ENCODE data around the gene SNX8. TPM values are rescaled to one million over a fixed set of nuclear protein-coding genes. Genes with fewer than 3 reads are reported as not detected.

Gene SNX8
- total and polyA plus RNA-seq, 2 of the 4 experiments (the other 2 are of a cell fraction) = 7.7 to 55.9 TPM

DNA sequence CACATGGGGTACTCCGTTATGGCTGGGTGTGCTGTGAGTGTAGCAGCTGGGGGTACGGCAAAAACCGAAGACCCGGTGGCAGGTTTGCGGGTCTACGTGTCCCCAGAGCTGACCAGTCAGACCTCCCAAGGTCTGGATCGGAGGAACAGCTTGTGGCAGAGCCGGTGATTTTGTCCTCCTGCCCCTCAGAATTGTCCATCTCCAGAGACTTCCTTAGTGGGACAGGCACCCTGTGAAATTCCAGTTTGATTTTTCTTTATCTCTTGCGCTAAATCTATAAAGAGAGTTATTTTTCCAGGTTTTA lies 41.4 kb upstream of the SNX8 start:
- ATAC-seq (ENCODE audit: low read depth) = no peak
- H3K79me1 ChIP-seq (ENCODE audit: low read depth in 1 of 2, low read length in 2 of 2) = peaks cover 2 to 51% of the 10 kb centered on the region in 2 experiments; a peak in 3 of 4 replicates
- no peaks in the 10 kb centered on the region for H3K27me3 ChIP-seq (ENCODE audit: control insufficient read depth, insufficient read depth, low read length)
- H3K9me1 ChIP-seq (ENCODE audit: insufficient read depth, low read length) = peaks cover 16% of the 10 kb centered on the region
- BruUV-seq (replicated peaks) = no TSS peak
- dilution Hi-C loops (cut with HindIII; ENCODE audit: low sequenced_read_pairs, unreplicated experiment) (no loop called here), in situ Hi-C loops (cut with MboI; ENCODE audit: low sequenced_read_pairs) (no loop called here), intact Hi-C loops (cut with micrococcal nuclease) (no loop called here)
- peak overlapping the region; percentile 91 for H3K4me2 ChIP-seq (ENCODE audit: low read depth, low read length)
- H4K20me1 ChIP-seq (ENCODE audit: insufficient read depth, low read length) = peaks cover 59% of the 10 kb centered on the region
- ChIA-PET CTCF (no interaction called here), POLR2A (ENCODE audit: unreplicated experiment) (no interaction called here)
- 3% methylated on average over 7 of the region's 9 CpGs; no CpG with 5 or more reads in 1 of the 2 experiments for WGBS, 2 experiments (ENCODE audit: extremely low coverage in 2 of 2, insufficient read length in 1 of 2)
- peak overlapping the region; percentile 15 to 33; a peak in 2 of 4 replicates for H4K8ac ChIP-seq (ENCODE audit: low read depth in 2 of 2, low read length in 2 of 2)
- H2AFZ ChIP-seq (replicated peaks; ENCODE audit: low read length, poor library complexity) = peak overlapping the region; percentile 95
- H3K9me3 ChIP-seq (ENCODE audit: control insufficient read depth, insufficient read depth, low read length) = no peaks in the 10 kb centered on the region
- H2AK5ac ChIP-seq (ENCODE audit: low read depth, low read length) = peak overlapping the region; percentile 76; the same call in 1 of the 2 replicates
- no peak for TF ChIP-seq MXI1 (IDR thresholded peaks at IDR 0.05; ENCODE audit: borderline replicate concordance, low read depth, low read length)
- TF ChIP-seq FOS (IDR thresholded peaks at IDR 0.05; ENCODE audit: low read depth, low read length) = no peak
- TF ChIP-seq NFE2L2 (IDR thresholded peaks at IDR 0.05; ENCODE audit: low read depth, low read length) = no peak
- TF ChIP-seq RAD21 (IDR thresholded peaks at IDR 0.05; ENCODE audit: low read length) = no peak
- TF ChIP-seq ELK1 (IDR thresholded peaks at IDR 0.05; ENCODE audit: borderline replicate concordance, low read depth, low read length) = no peak
- no peak for TF ChIP-seq RFX5 (IDR thresholded peaks at IDR 0.05; ENCODE audit: low read depth, low read length)
- TF ChIP-seq MAFK (IDR thresholded peaks at IDR 0.05; ENCODE audit: low read depth, low read length) = no peak
- no peak for TF ChIP-seq CEBPB (IDR thresholded peaks at IDR 0.05; ENCODE audit: low read depth, low read length)
- no peak for TF ChIP-seq BHLHE40 (IDR thresholded peaks at IDR 0.05; ENCODE audit: low read depth, low read length)
- TF ChIP-seq SMC3 (IDR thresholded peaks at IDR 0.05; ENCODE audit: low read depth, low read length) = no peak
- TF ChIP-seq, protein P1, sequence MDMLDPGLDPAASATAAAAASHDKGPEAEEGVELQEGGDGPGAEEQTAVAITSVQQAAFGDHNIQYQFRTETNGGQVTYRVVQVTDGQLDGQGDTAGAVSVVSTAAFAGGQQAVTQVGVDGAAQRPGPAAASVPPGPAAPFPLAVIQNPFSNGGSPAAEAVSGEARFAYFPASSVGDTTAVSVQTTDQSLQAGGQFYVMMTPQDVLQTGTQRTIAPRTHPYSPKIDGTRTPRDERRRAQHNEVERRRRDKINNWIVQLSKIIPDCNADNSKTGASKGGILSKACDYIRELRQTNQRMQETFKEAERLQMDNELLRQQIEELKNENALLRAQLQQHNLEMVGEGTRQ (IDR thresholded peaks at IDR 0.05; ENCODE audit: low read depth, low read length) = no peak
- TF ChIP-seq CTCF (conservative IDR thresholded peaks at IDR 0.05; ENCODE audit: low read depth, low read length) = no peak
- TF ChIP-seq MAZ (IDR thresholded peaks at IDR 0.05; ENCODE audit: borderline replicate concordance, low read depth, low read length) = no peak
- TF ChIP-seq RCOR1 (IDR thresholded peaks at IDR 0.05; ENCODE audit: insufficient replicate concordance, low read length) = no peak
- TF ChIP-seq POLR2A (IDR thresholded peaks at IDR 0.05; ENCODE audit: low read depth, low read length) = no peak
- TF ChIP-seq CHD1 (IDR thresholded peaks at IDR 0.05; ENCODE audit: low read depth, low read length) = no peak
- peak overlapping the region; percentile 99 for H2AK9ac ChIP-seq (replicated peaks; ENCODE audit: low read depth, low read length, poor library complexity)
- H3K27ac ChIP-seq (ENCODE audit: insufficient read depth, low read length) = peak overlapping the region; percentile 84
- DNase-seq = no peak
- peaks cover 6% of the 10 kb centered on the region for H3K4me1 ChIP-seq (ENCODE audit: control insufficient read depth, insufficient read depth, low read length)
- peak overlapping the region; percentile 55 for H3K4me3 ChIP-seq (ENCODE audit: insufficient read depth, low read depth, low read length)
- peak overlapping the region; percentile 82 for H3K23ac ChIP-seq (ENCODE audit: low read depth, low read length)
- peak overlapping the region; percentile 53 for H3K14ac ChIP-seq (replicated peaks; ENCODE audit: low read depth, low read length)
- H3K56ac ChIP-seq (ENCODE audit: extremely low read depth, insufficient read depth, low read length) = peak overlapping the region; percentile 56
- H2BK5ac ChIP-seq (ENCODE audit: low read depth, low read length, poor library complexity, severe bottlenecking) = peak overlapping the region; percentile 48
- H2BK120ac ChIP-seq (ENCODE audit: low read depth, low read length) = no peak overlapping the region
- H2BK20ac ChIP-seq (ENCODE audit: low read depth, low read length) = no peak overlapping the region
- peaks cover 10% of the 10 kb centered on the region for H3K36me3 ChIP-seq (ENCODE audit: control insufficient read depth, insufficient read depth, low read length)
- no peak overlapping the region for H2BK15ac ChIP-seq (ENCODE audit: low read depth, low read length)
- no peak overlapping the region for H3K18ac ChIP-seq (ENCODE audit: low read depth, low read length)
- no peak overlapping the region; the same call in 1 of the 2 replicates for H4K5ac ChIP-seq (ENCODE audit: low read depth, low read length)
- H3K4ac ChIP-seq (ENCODE audit: low read depth, low read length) = peak overlapping the region; percentile 80
- peak overlapping the region; percentile 65 for H4K91ac ChIP-seq (ENCODE audit: insufficient read depth, low read depth, low read length)
- peak overlapping the region; percentile 95 for H3K9ac ChIP-seq (ENCODE audit: low read depth, low read length)

Data from IMR-90 (cell line).